Fibroblast of pulmonary artery (primary cell): Measurements from ENCODE around the gene SLFN12.
A peak's percentile ranks its signal among the peaks of the same experiment; 100 is the strongest.
"Not testable (repeated sequence)": the region's sequence is repeated elsewhere in the genome, so short reads cannot be mapped to it uniquely, and the experiment has no call there.

Experiments used
- DNase-seq: peaks from one replicate; pipeline ENCODE4 v3.0.0-alpha.2; 2010; ENCODE audit warnings: low read depth
- H3K4me3 ChIP-seq: replicated peaks from 2 replicates; pipeline ENCODE4 v1.5.1; 2011; ENCODE audit warnings: low read depth, mild to moderate bottlenecking, control low read depth, low read length, moderate library complexity
- CTCF ChIP-seq: IDR thresholded peaks from 2 replicates; pipeline ENCODE4 v1.5.1; 2011; ENCODE audit warnings: mild to moderate bottlenecking, control low read depth, low read length, inconsistent platforms; ENCODE audit errors: missing control alignments

The SLFN12 gene

GRCh38 chr17:35432176-35433074, at the start of gene SLFN12:
TSS of gene SLFN12 (minus strand) at chr17:35432500. CDS start at chr17:35423028, 9,472 bp downstream.
- H3K4me3 ChIP-seq: peak within 1 kb of the TSS; percentile 84
- TF ChIP-seq CTCF: no peak
- DNase-seq: peak; percentile 98

GRCh38 chr17:35479271-35479670, 47.0 kb upstream of the SLFN12 start:
- no peak overlapping the region for H3K4me3 ChIP-seq
- DNase-seq: no peak
- TF ChIP-seq CTCF: no peak

- no peak for DNase-seq
- no peak overlapping the region for H3K4me3 ChIP-seq
- TF ChIP-seq CTCF: no peak
These were observed 44.9 kb upstream of the SLFN12 start for GRCh38 chr17:35477248-35477647.

- DNase-seq: no peak
- H3K4me3 ChIP-seq: no peak overlapping the region
- no peak for TF ChIP-seq CTCF
These were observed 44.1 kb upstream of the SLFN12 start for GRCh38 chr17:35476283-35476820.

GRCh38 chr17:35468475-35468874, 36.2 kb upstream of the SLFN12 start:
- H3K4me3 ChIP-seq: no peak overlapping the region
- no peak for TF ChIP-seq CTCF
- DNase-seq: no peak

GRCh38 chr17:35467824-35468223, 35.5 kb upstream of the SLFN12 start:
- H3K4me3 ChIP-seq: no peak overlapping the region
- TF ChIP-seq CTCF: no peak

GRCh38 chr17:35460354-35460851, 28.1 kb upstream of the SLFN12 start:
- no peak overlapping the region for H3K4me3 ChIP-seq
- TF ChIP-seq CTCF: no peak
- DNase-seq: no peak

More at GRCh38 chr17:35467824-35468223, 35.5 kb upstream of the SLFN12 start:
- DNase-seq: no peak

- not testable (repeated sequence) for H3K4me3 ChIP-seq, DNase-seq
These were observed 21.7 kb upstream of the SLFN12 start for GRCh38 chr17:35454035-35454434.
